VCaP (cell line): ENCODE measurements around the gene EBLN1.

Experiments used
- H3K27ac ChIP-seq: fragments of 450-650 bp; 2 replicates; pipeline ENCODE4 v1.5.1; 2017
- TF ChIP-seq, protein P1 (sequence below): fragments of 450-650 bp; conservative IDR thresholded peaks from 2 replicates; pipeline ENCODE4 v1.5.1; 2017; ENCODE audit warnings: mild to moderate bottlenecking, moderate library complexity

Gene EBLN1

DNA sequence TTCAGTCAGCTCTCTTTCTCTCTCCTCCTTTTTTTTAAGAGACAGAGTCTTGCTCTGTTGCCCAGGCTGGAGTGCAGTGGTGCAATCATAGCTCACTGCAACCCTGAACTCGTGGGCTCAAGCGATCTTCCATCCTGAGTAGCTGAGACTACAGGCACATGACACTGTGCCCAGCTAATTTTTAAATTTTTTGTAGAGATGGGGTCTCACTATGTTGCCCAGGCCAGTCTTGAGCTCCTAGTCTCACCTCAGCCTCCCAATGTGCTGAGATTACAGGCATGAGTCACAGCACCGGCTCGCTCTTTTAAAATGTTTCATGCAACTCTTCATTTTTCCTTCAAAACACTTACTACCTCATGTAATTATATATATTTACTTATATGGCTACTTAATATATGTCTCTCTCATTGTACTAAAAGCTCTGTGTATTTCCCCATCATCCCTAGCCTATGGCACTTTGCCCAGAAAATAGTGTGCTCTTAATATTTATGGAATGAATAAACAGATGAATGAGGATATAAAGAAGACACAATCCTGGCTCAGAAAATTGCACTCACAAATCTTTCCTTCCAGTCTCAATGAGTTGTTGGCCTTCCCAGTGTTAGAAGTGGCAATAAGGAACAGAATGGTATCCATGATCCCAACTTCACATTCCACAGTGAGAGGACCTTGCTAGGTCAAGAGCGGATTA is 33.9 kb downstream of the EBLN1 start:
- H3K27ac ChIP-seq: no peak overlapping the region
- TF ChIP-seq, protein P1, sequence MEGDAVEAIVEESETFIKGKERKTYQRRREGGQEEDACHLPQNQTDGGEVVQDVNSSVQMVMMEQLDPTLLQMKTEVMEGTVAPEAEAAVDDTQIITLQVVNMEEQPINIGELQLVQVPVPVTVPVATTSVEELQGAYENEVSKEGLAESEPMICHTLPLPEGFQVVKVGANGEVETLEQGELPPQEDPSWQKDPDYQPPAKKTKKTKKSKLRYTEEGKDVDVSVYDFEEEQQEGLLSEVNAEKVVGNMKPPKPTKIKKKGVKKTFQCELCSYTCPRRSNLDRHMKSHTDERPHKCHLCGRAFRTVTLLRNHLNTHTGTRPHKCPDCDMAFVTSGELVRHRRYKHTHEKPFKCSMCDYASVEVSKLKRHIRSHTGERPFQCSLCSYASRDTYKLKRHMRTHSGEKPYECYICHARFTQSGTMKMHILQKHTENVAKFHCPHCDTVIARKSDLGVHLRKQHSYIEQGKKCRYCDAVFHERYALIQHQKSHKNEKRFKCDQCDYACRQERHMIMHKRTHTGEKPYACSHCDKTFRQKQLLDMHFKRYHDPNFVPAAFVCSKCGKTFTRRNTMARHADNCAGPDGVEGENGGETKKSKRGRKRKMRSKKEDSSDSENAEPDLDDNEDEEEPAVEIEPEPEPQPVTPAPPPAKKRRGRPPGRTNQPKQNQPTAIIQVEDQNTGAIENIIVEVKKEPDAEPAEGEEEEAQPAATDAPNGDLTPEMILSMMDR: no peak

DNA sequence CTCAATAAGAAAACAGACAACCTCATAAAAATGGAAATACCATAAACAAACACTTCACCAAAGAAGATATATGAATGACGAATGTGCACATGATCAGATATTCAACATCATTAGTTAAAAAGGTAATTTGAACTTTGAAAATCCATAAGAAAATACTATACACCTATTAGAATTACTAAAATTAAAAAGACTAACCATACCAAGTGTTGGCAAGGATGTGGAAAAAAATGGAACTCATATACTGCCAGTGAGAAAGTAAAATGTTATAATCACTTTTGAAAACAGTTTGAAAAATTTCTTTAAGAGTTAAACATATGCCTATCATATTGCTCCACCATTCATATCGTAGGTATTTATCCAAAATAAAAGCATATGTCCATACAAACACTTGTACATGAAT is 37.1 kb downstream of the EBLN1 start:
- TF ChIP-seq, protein P1: no peak
- H3K27ac ChIP-seq: no peak overlapping the region

DNA sequence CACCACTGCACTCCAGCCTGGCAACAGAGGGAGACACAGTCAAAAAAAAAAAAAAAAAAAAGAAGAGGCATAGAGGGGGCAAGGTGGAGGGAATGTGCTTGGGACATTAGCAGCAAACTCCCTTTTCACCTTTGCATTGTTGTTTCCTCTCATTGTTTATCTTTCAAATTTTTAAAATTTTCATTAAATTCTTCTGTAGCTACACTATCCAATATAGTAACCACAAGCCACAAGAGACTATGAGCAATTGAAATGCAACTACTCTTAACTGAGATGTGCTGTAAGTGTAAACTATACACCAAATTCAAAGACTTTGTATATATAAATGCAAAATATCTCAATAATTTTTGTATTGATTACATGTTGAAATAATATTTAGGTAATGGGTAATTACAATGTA is 43.4 kb downstream of the EBLN1 start:
- no peak overlapping the region for H3K27ac ChIP-seq
- TF ChIP-seq, protein P1: no peak

DNA sequence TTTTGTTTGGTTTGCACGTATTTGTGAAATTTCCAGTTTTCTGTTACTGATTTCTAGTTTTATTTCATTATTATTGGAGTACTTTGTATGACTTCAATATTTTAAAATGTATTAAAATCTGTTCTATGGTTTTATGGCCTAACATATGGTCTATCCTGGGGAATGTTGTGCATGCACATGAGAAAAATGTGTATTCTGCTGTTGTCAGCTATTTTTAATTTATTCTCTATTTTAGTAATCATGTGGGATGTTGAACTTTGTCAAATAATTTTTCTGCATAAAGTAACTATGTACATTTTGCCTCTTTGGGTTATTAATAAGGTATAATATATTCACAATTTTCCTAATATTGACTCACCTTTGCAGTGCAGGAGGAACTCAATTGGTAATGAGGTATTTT is 46.7 kb downstream of the EBLN1 start:
- no peak overlapping the region for H3K27ac ChIP-seq
- TF ChIP-seq, protein P1: no peak

DNA sequence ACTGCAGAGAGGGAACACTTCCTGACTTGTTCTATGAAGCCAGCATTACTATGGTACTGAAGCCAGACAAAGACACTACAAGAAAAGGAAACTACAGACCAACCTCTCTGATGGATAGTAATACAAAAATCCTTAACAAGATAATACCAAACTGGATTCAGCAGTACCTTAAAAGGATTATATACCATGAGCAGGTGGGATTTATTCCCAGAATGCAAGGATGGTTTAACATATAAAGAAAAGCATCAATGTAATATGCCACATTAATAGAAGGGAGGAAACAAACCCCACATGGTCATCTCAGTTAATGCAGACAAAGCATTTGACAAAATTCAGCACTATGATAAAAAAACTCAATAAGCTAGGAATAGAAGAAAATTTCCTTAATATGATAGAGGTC is 47.2 kb downstream of the EBLN1 start:
- TF ChIP-seq, protein P1: no peak
- no peak overlapping the region for H3K27ac ChIP-seq

DNA sequence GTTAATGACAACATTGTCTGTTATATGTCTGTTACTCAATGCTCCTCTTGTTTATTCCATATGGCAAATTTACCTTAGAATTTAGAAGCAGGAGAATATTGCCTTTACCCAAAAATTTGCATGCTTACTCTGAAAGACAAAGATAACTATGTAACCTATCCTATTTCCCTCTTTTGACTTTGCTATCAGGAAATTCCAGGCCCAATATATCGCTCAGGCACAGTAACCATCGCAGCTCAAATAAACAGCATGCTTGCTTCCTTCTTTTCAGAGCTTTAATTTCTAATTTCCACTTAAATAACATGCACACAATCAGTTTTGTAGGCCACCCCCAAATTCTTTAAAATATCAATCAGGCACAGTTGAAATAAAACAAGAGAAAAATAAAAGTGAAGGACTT is 57.8 kb downstream of the EBLN1 start:
- H3K27ac ChIP-seq: no peak overlapping the region
- TF ChIP-seq, protein P1: no peak

DNA sequence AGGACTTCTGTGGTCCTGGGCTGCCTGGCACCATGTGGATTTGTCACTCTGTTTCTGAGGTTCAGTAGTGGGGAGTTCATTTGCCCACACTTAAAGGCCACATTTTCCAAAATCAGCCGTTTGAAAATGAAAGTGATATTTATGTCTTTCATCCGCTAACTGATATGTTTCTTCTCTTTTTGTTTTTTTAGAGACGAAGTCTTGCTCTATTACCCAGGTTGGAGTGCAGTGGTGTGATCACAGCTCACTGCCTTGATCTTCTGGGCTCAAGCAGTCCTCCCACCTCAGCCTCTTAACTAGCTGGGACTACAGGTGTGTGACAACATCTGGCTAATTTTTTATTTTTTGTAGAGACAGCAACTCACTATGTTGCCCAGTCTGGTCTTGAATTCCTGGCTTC is 58.6 kb downstream of the EBLN1 start:
- no peak overlapping the region for H3K27ac ChIP-seq
- TF ChIP-seq, protein P1: no peak
